Medulla oblongata (tissue), 1 donor: ENCODE data around the gene MOAP1.
"Not testable (repeated sequence)": the region's sequence is repeated elsewhere in the genome, so short reads cannot be mapped to it uniquely, and the experiment has no call there.

Source experiments
- DNase-seq: peaks from one replicate; pipeline ENCODE4 v3.0.0-alpha.2; 2015; ENCODE audit errors: extremely low spot score

MOAP1 gene

GRCh38 chr14:93184391-93185348 is at the start of gene MOAP1, which contains the start of gene LYSET:
TSS of gene MOAP1 (minus strand) at chr14:93184897. CDS start at chr14:93184242, 655 bp downstream.
TSS of gene LYSET (plus strand) at chr14:93185317. CDS start at chr14:93185406, 89 bp downstream.
- peak; percentile 89 for DNase-seq

- DNase-seq: not testable (repeated sequence)
Observed at GRCh38 chr14:93233078-93233477, 48.4 kb upstream of the MOAP1 start.

GRCh38 chr14:93232159-93232558 is 47.5 kb upstream of the MOAP1 start:
- DNase-seq: no peak

GRCh38 chr14:93231129-93231979 is 46.7 kb upstream of the MOAP1 start:
- peak; percentile 27 for DNase-seq

GRCh38 chr14:93230539-93230938 is 45.8 kb upstream of the MOAP1 start:
- DNase-seq: no peak

- no peak for DNase-seq
Observed at GRCh38 chr14:93228550-93228949, 43.9 kb upstream of the MOAP1 start.

- no peak for DNase-seq
Observed at GRCh38 chr14:93223565-93223964, 38.9 kb upstream of the MOAP1 start.

GRCh38 chr14:93220509-93220908 is 35.8 kb upstream of the MOAP1 start:
- DNase-seq: no peak

GRCh38 chr14:93219103-93219726 is 34.5 kb upstream of the MOAP1 start:
- peak; percentile 24 for DNase-seq

GRCh38 chr14:93214598-93214997 is 29.9 kb upstream of the MOAP1 start:
- DNase-seq: no peak

GRCh38 chr14:93212432-93212831 is 27.7 kb upstream of the MOAP1 start:
- no peak for DNase-seq

GRCh38 chr14:93207468-93208308 is 23.0 kb upstream of the MOAP1 start:
- peak; percentile 68 for DNase-seq

GRCh38 chr14:93206793-93207467 is 22.2 kb upstream of the MOAP1 start, which contains the start of the genes GON7 and UBR7:
TSS of gene GON7 (minus strand) at chr14:93207065. CDS start at chr14:93207037, 28 bp downstream.
TSS of gene UBR7 (plus strand) at chr14:93207256. CDS start at chr14:93207292, 36 bp downstream.
- DNase-seq: peak; percentile 98

GRCh38 chr14:93201155-93201704 is 16.5 kb upstream of the MOAP1 start:
- DNase-seq: no peak

GRCh38 chr14:93200553-93200952 is 15.9 kb upstream of the MOAP1 start:
- no peak for DNase-seq

GRCh38 chr14:93199031-93199430 is 14.3 kb upstream of the MOAP1 start:
- DNase-seq: no peak

GRCh38 chr14:93195316-93195999 is 10.8 kb upstream of the MOAP1 start:
- DNase-seq: no peak

GRCh38 chr14:93186956-93187355 is 2.3 kb upstream of the MOAP1 start:
- no peak for DNase-seq

- peak; percentile 25 for DNase-seq
Observed at GRCh38 chr14:93186466-93186865, 1.8 kb upstream of the MOAP1 start.
